Measurements from ENCODE around the gene LITAF.

LITAF gene

GRCh38 chr16:11507991-11508390 lies 78.7 kb downstream of the LITAF start:
- TF ChIP-seq CTCF (IDR thresholded peaks at IDR 0.05) = no peak

GRCh38 chr16:11507350-11507749 lies 79.4 kb downstream of the LITAF start:
- no peak for TF ChIP-seq CTCF (IDR thresholded peaks at IDR 0.05)

GRCh38 chr16:11506741-11507305 lies 79.9 kb downstream of the LITAF start:
- no peak for TF ChIP-seq CTCF (IDR thresholded peaks at IDR 0.05)

- TF ChIP-seq CTCF (IDR thresholded peaks at IDR 0.05) = no peak
Observed at GRCh38 chr16:11503566-11503965, 83.2 kb downstream of the LITAF start.

- TF ChIP-seq CTCF (IDR thresholded peaks at IDR 0.05) = no peak
Observed at GRCh38 chr16:11502239-11502638, 84.5 kb downstream of the LITAF start.

GRCh38 chr16:11501632-11502031 lies 85.1 kb downstream of the LITAF start:
- no peak for TF ChIP-seq CTCF (IDR thresholded peaks at IDR 0.05)

GRCh38 chr16:11500700-11501346 lies 85.9 kb downstream of the LITAF start:
- no peak for TF ChIP-seq CTCF (IDR thresholded peaks at IDR 0.05)

Data from LNCAP (cell line).